K562 (cell line): ENCODE data around the gene TNPO2. TPM values are rescaled to one million over a fixed set of nuclear protein-coding genes. Genes with fewer than 3 reads are reported as not detected.
A peak's percentile ranks its signal among the peaks of the same experiment; 100 is the strongest.
"Not testable (repeated sequence)": the region's sequence is repeated elsewhere in the genome, so short reads cannot be mapped to it uniquely, and the experiment has no call there.

ENCODE experiments used
- ATAC-seq: fragments of 200-7000 bp; cut with Tn5 transposase; 3 replicates; pipeline ENCODE4 v1.9.1; 2020; ENCODE audit warnings: moderate library complexity
- BruUV-seq: library from RNA; stranded (reverse); fragments of 400-500 nt; replicated peaks from 2 replicates; lab custom pipeline; 2021; lab: Mats Ljungman, UMichigan
- CTCF ChIA-PET: fragments of 300-600 bp; formaldehyde crosslinking; extraction: SDS; loops from one replicate; lab custom pipeline; 2021; ENCODE audit warnings: low intra/inter-chr PET ratio; lab: Yijun Ruan, JAX
- POLR2A ChIA-PET: fragments of 300-600, 350-650 bp; sonication (Branson Sonifier 250); formaldehyde crosslinking; extraction: SDS; loops from one replicate; lab custom pipeline; 2021; ENCODE audit warnings: antibody characterized with exemption, inconsistent platforms; lab: Yijun Ruan, JAX
- DNase-seq, 4 experiments: peaks; one replicate each; pipeline versions ENCODE4 v3.0.0 to v3.0.0-alpha.2; 2011 to 2018; ENCODE audit warnings: low spot score in 3 of 4, mixed read lengths in 3 of 4; ENCODE audit errors: extremely low read depth in 1 of 4
- FAIRE-seq: peaks from 2 replicates; lab custom pipeline; 2011; peaks lifted over from hg19 to GRCh38; lab: Jason Lieb, UNC
- H2AFZ ChIP-seq: 2 replicates; pipeline ENCODE4 v1.6.0; 2011; ENCODE audit warnings: low read depth, low read length, control low read depth, inconsistent platforms
- H3K27ac ChIP-seq: fragments of 200-600 bp; 3 replicates; pipeline ENCODE4 v1.8.0; 2011; ENCODE audit warnings: low read depth, mild to moderate bottlenecking, control low read depth, inconsistent platforms, low read length, moderate library complexity, mixed read lengths; ENCODE audit errors: extremely low read depth
- H3K27me3 ChIP-seq, 2 experiments: fragments of 300-600 bp in 1 of 2; 2 replicates in 1 of 2; 3 replicates in 1 of 2; pipeline versions ENCODE4 v1.6.0 to v1.8.0; 2011; ENCODE audit warnings: inconsistent platforms in 2 of 2, low read length in 2 of 2, mild to moderate bottlenecking in 1 of 2, mixed read lengths in 1 of 2, moderate library complexity in 1 of 2; ENCODE audit not compliant: control insufficient read depth in 2 of 2, insufficient read depth in 2 of 2
- H3K36me3 ChIP-seq: fragments of 300-600 bp; 3 replicates; pipeline ENCODE4 v1.8.0; 2011; ENCODE audit warnings: mild to moderate bottlenecking, low read length, inconsistent platforms; ENCODE audit not compliant: control insufficient read depth, insufficient read depth
- H3K4me1 ChIP-seq, 2 experiments: fragments of 200-600 bp in 1 of 2; replicated peaks in 1 of 2; 2 replicates in 1 of 2; 3 replicates in 1 of 2; pipeline versions ENCODE4 v1.5.1 to v1.8.0; 2011; ENCODE audit warnings: inconsistent platforms in 2 of 2, low read length in 2 of 2, mild to moderate bottlenecking in 1 of 2, mixed read lengths in 1 of 2, moderate library complexity in 1 of 2; ENCODE audit not compliant: control insufficient read depth in 2 of 2, insufficient read depth in 2 of 2
- H3K4me2 ChIP-seq: 2 replicates; pipeline ENCODE4 v1.6.1; 2011; ENCODE audit warnings: low read length, control low read depth, inconsistent platforms, mixed read lengths; ENCODE audit not compliant: insufficient read depth
- H3K4me3 ChIP-seq: fragments of 200-600 bp; sonication (generic), shearing (Covaris generic); 2 replicates; pipeline ENCODE4 v1.5.1; 2016; ENCODE audit warnings: control low read depth, inconsistent platforms
- H3K79me2 ChIP-seq: fragments of 200-600 bp; 3 replicates; pipeline ENCODE4 v1.8.0; 2011; ENCODE audit warnings: low read length, inconsistent platforms; ENCODE audit not compliant: control insufficient read depth, insufficient read depth
- H3K9ac ChIP-seq, 2 experiments: 2 replicates each; pipeline versions ENCODE4 v1.6.0 to v1.6.1; 2011; ENCODE audit warnings: low read depth in 2 of 2, low read length in 2 of 2, control low read depth in 1 of 2, inconsistent platforms in 1 of 2, mild to moderate bottlenecking in 1 of 2, mixed read lengths in 1 of 2; ENCODE audit not compliant: insufficient read depth in 1 of 2
- H3K9me1 ChIP-seq: one replicate; pipeline ENCODE4 v1.6.0; 2011; ENCODE audit warnings: inconsistent platforms, mild to moderate bottlenecking, low read length, moderate library complexity; ENCODE audit not compliant: control insufficient read depth, insufficient read depth
- H3K9me3 ChIP-seq: replicated peaks from 2 replicates; pipeline ENCODE4 v1.5.1; 2011; ENCODE audit warnings: low read depth, low read length, inconsistent platforms; ENCODE audit not compliant: control insufficient read depth, insufficient read depth
- H4K20me1 ChIP-seq: replicated peaks from 2 replicates; pipeline ENCODE4 v1.6.1; 2011; ENCODE audit warnings: low read length, inconsistent platforms, mixed read lengths; ENCODE audit not compliant: control insufficient read depth, insufficient read depth
- ATF1 ChIP-seq, 2 experiments: fragments of 450-650 bp in 1 of 2; IDR thresholded peaks; 2 replicates each; pipeline ENCODE4 v1.6.1; 2016; ENCODE audit warnings: missing compliant biosample characterization in 1 of 2, missing genetic modification characterization in 1 of 2
- RAD21 ChIP-seq, 2 experiments: fragments of 250-450 bp in 1 of 2; fragments of 450-650 bp in 1 of 2; sonication (Bioruptor Pico) in 1 of 2; formaldehyde crosslinking in 1 of 2; IDR thresholded peaks in 1 of 2; conservative IDR thresholded peaks in 1 of 2; 2 replicates each; pipeline versions ENCODE4 v1.4.0 to v1.8.0; 2020 to 2022; ENCODE audit warnings: mild to moderate bottlenecking in 2 of 2, moderate library complexity in 1 of 2
- REST ChIP-seq, 2 experiments: fragments of 450-650 bp; formaldehyde crosslinking in 1 of 2; IDR thresholded peaks; 2 replicates each; pipeline versions ENCODE4 v1.4.0 to v1.6.1; 2014 to 2020; ENCODE audit warnings: mild to moderate bottlenecking in 2 of 2, borderline replicate concordance in 1 of 2, low read depth in 1 of 2
- WGBS: fragments of 100-300 bp; shearing (Covaris generic); methylation state at CpG from one replicate; pipeline ENCODE4 v1.1.6; 2016; ENCODE audit warnings: low coverage, mixed read lengths; ENCODE audit not compliant: insufficient coverage; ENCODE audit errors: missing lambda C conversion rate; 5-methylcytosine and 5-hydroxymethylcytosine counted together
- in situ Hi-C: fragments of 300-500 bp; cut with MboI; formaldehyde crosslinking; loops from 4 replicates; pipeline ENCODE4 v1.15.0; 2018; ENCODE audit warnings: inconsistent platforms, mixed read lengths
- intact Hi-C: fragments of 100-400 bp; cut with micrococcal nuclease; formaldehyde crosslinking; loops from 2 replicates; pipeline ENCODE4 v1.14.2; 2022
- polyA plus RNA-seq, 8 experiments: library from polyadenylated mRNA; depleted of rRNA in 4 of 8; stranded (reverse) in 5 of 8; unstranded in 3 of 8; fragments of >200 nt; fragmentation: Nextera tagmentation in 2 of 8; fragmentation: Illumina TruSeq in 1 of 8; extraction: Ambion mirVana in 2 of 8; extraction: Trizol in 1 of 8; gene quantifications; 2 replicates each; pipeline versions ENCODE4 v1.2.1 to v1.2.3, GENCODE V29; 2011 to 2014; ENCODE audit warnings: inconsistent platforms in 1 of 8, missing spikeins in 1 of 8
- total RNA-seq, 7 experiments: library from RNA; depleted of rRNA in 6 of 7; stranded (reverse); fragments of >200 nt in 6 of 7; fragmentation: Illumina TruSeq in 2 of 7; extraction: Trizol in 2 of 7; gene quantifications; 2 replicates each; pipeline versions ENCODE4 v1.2.1 to v1.2.3, GENCODE V29; 2011 to 2021; ENCODE audit warnings: low replicate concordance in 1 of 7
- TF ChIP-seq, protein P1 (sequence below), 2 experiments: fragments of 450-650 bp in 1 of 2; sonication (generic) in 1 of 2; formaldehyde crosslinking in 1 of 2; IDR thresholded peaks in 1 of 2; conservative IDR thresholded peaks in 1 of 2; 2 replicates each; pipeline versions ENCODE4 v1.6.1 to v1.8.1; 2016 to 2023; ENCODE audit warnings: mild to moderate bottlenecking in 2 of 2, moderate library complexity in 2 of 2, inconsistent platforms in 1 of 2, missing genetic modification reagents in 1 of 2
- TF ChIP-seq, protein P2 (sequence below): sonication (generic); formaldehyde crosslinking; IDR thresholded peaks from 2 replicates; pipeline ENCODE4 v1.8.1; 2023; ENCODE audit warnings: mild to moderate bottlenecking, missing genetic modification reagents

Gene TNPO2
- total and polyA plus RNA-seq, 9 of the 15 experiments (the other 6 are each of a cell fraction or from before 2014, with no cell fraction given): 6.0 to 126 (median 53.8) TPM

DNA sequence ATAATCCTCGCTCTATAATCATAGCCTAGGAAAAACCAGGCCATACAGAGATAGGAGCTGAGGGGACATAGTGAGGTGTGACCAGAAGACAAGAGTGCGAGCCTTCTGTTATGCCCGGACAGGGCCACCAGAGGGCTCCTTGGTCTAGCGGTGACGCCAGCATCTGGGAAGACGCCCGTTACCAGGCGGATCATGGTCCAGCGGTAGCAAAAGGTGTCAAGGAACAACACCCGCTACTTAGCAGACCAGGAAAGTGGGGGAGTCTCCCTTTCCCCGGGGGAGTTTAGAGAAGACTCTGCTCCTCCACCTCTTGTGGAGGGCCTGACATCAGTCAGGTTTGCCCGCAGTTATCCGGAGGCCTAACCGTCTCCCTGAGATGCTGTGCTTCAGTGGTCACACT is 11.7 kb downstream of the TNPO2 start:
- ATAC-seq; H3K4me3 ChIP-seq; CTCF ChIA-PET; H4K20me1 ChIP-seq; BruUV-seq; H3K27ac ChIP-seq; intact Hi-C loops; H3K9me3 ChIP-seq; DNase-seq; FAIRE-seq; H3K9me1 ChIP-seq; H3K27me3 ChIP-seq; H3K4me2 ChIP-seq; POLR2A ChIA-PET; H3K9ac ChIP-seq; H2AFZ ChIP-seq; TF ChIP-seq ATF1 (CRISPR knock-in tag; IDR thresholded peaks at IDR 0.05); REST (CRISPR knock-in tag; IDR thresholded peaks at IDR 0.05; ENCODE audit: low read depth): not testable (repeated sequence)
- Histone ChIP-seq H3K4me1 (peaks cover 0 to 13% of the 10 kb centered on the region in 2 experiments; a peak in 1 of 5 replicates), H3K79me2 (peaks cover 21% of the 10 kb centered on the region), H3K36me3 (peaks cover 88% of the 10 kb centered on the region)
- TF ChIP-seq RAD21 (CRISPR knock-in tag; conservative IDR thresholded peaks at IDR 0.05 in 1 of 2, IDR thresholded peaks at IDR 0.05 in 1 of 2): peak; percentile 16 to 64; a peak in 3 of 4 replicates
- peak; percentile 57 for TF ChIP-seq ATF1 (tag; IDR thresholded peaks at IDR 0.05)
- TF ChIP-seq REST (IDR thresholded peaks at IDR 0.05; ENCODE audit: borderline replicate concordance): peak; percentile 26; the same call in 1 of the 2 replicates
- TF ChIP-seq, protein P1, sequence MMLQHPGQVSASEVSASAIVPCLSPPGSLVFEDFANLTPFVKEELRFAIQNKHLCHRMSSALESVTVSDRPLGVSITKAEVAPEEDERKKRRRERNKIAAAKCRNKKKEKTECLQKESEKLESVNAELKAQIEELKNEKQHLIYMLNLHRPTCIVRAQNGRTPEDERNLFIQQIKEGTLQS (IDR thresholded peaks at IDR 0.05): peak; percentile 25; the same call in 1 of the 2 replicates
- TF ChIP-seq, protein P1 (CRISPR knock-in tag; conservative IDR thresholded peaks at IDR 0.05): not testable (repeated sequence)
- TF ChIP-seq, protein P2, sequence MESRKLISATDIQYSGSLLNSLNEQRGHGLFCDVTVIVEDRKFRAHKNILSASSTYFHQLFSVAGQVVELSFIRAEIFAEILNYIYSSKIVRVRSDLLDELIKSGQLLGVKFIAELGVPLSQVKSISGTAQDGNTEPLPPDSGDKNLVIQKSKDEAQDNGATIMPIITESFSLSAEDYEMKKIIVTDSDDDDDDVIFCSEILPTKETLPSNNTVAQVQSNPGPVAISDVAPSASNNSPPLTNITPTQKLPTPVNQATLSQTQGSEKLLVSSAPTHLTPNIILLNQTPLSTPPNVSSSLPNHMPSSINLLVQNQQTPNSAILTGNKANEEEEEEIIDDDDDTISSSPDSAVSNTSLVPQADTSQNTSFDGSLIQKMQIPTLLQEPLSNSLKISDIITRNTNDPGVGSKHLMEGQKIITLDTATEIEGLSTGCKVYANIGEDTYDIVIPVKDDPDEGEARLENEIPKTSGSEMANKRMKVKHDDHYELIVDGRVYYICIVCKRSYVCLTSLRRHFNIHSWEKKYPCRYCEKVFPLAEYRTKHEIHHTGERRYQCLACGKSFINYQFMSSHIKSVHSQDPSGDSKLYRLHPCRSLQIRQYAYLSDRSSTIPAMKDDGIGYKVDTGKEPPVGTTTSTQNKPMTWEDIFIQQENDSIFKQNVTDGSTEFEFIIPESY (CRISPR knock-in tag): peak; percentile 91
- in situ Hi-C loops: loop anchor here (5.0 kb wide), 1 partner anchor 85 kb away; no protein-coding TSS in a partner anchor
- 50% methylated on average over 11 of the region's 14 CpGs for WGBS
